Measurements from ENCODE around the gene ARHGAP10. TPM values are rescaled to one million over a fixed set of nuclear protein-coding genes. Genes with fewer than 3 reads are reported as not detected.

The ARHGAP10 gene
- total and polyA plus RNA-seq, 2 donors from 2014 or later: 13.4 to 20.3 TPM

- DNase-seq: no peak
- H3K36me3 ChIP-seq (ENCODE audit: control insufficient read depth in 2 of 3, insufficient read depth in 3 of 3, low read length in 3 of 3): no peaks in the 10 kb centered on the region
- TF ChIP-seq, protein P1, sequence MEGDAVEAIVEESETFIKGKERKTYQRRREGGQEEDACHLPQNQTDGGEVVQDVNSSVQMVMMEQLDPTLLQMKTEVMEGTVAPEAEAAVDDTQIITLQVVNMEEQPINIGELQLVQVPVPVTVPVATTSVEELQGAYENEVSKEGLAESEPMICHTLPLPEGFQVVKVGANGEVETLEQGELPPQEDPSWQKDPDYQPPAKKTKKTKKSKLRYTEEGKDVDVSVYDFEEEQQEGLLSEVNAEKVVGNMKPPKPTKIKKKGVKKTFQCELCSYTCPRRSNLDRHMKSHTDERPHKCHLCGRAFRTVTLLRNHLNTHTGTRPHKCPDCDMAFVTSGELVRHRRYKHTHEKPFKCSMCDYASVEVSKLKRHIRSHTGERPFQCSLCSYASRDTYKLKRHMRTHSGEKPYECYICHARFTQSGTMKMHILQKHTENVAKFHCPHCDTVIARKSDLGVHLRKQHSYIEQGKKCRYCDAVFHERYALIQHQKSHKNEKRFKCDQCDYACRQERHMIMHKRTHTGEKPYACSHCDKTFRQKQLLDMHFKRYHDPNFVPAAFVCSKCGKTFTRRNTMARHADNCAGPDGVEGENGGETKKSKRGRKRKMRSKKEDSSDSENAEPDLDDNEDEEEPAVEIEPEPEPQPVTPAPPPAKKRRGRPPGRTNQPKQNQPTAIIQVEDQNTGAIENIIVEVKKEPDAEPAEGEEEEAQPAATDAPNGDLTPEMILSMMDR (IDR thresholded peaks at IDR 0.05; ENCODE audit: borderline replicate concordance, extremely low read depth, insufficient read depth): no peak
- no peaks in the 10 kb centered on the region for H3K9me3 ChIP-seq (ENCODE audit: control insufficient read depth in 2 of 3, insufficient read depth in 1 of 3, low read length in 3 of 3)
- H3K27ac ChIP-seq (ENCODE audit: low read depth in 2 of 2, low read length in 2 of 2): peak overlapping the region in 1 of 2 donors; percentile 35
- intact Hi-C loops (cut with DNase I): no loop called here
- H3K4me1 ChIP-seq (ENCODE audit: control insufficient read depth in 2 of 3, insufficient read depth in 2 of 3, low read depth in 1 of 3, low read length in 3 of 3): peaks cover 0 to 3% (median 3%) of the 10 kb centered on the region in 3 donors
- H3K4me3 ChIP-seq (ENCODE audit: low read length in 3 of 3): peak overlapping the region in 1 of 3 donors; percentile 21
- FAIRE-seq: no peak
- H3K9ac ChIP-seq (ENCODE audit: low read length in 3 of 3): peak overlapping the region in 1 of 3 donors; percentile 13
- H3K27me3 ChIP-seq (ENCODE audit: control insufficient read depth, insufficient read depth, low read length): no peaks in the 10 kb centered on the region
Observed at GRCh38 chr4:147772056-147772455, 40.2 kb downstream of the ARHGAP10 start.

DNA sequence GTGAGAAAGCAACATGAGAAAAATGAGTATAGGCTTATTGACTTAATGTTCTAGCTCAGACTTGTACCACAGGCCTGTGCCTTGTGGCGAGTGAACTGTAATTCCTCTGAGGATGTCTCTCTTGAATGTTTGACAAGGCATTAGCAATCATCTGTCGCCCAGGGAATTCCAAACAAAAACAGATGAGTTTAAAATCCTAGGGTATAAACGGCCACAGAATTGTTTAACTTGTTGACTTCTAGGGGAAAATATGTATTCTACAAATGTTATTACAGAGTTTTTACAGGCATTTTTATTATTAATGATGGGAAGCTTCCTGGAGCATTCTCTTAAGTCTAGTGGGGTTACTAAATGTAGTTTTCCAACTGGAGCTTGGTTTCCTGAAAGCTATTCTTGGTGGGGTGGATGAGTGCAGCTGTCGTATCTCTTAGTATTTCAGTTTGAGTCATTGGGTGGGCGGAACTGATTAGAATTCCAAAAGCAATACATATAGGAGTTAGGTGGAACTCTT, 40.6 kb downstream of the ARHGAP10 start:
- Histone ChIP-seq H3K9me3 (ENCODE audit: control insufficient read depth in 2 of 3, insufficient read depth in 1 of 3, low read length in 3 of 3) (no peaks in the 10 kb centered on the region), H3K4me3 (ENCODE audit: low read length in 3 of 3) (peak overlapping the region in 1 of 3 donors; percentile 21), H3K36me3 (ENCODE audit: control insufficient read depth in 2 of 3, insufficient read depth in 3 of 3, low read length in 3 of 3) (no peaks in the 10 kb centered on the region), H3K27ac (ENCODE audit: low read depth in 2 of 2, low read length in 2 of 2) (peak overlapping the region in 1 of 2 donors; percentile 35), H3K9ac (ENCODE audit: low read length in 3 of 3) (no peak overlapping the region), H3K27me3 (ENCODE audit: control insufficient read depth, insufficient read depth, low read length) (no peaks in the 10 kb centered on the region), H3K4me1 (ENCODE audit: control insufficient read depth in 2 of 3, insufficient read depth in 2 of 3, low read depth in 1 of 3, low read length in 3 of 3) (peaks cover 0 to 3% (median 3%) of the 10 kb centered on the region in 3 donors)
- DNase-seq (peak in 1 of 5 donors; percentile 63), FAIRE-seq (no peak)
- intact Hi-C loops (cut with DNase I): no loop called here
- TF ChIP-seq, protein P1 (IDR thresholded peaks at IDR 0.05; ENCODE audit: borderline replicate concordance, extremely low read depth, insufficient read depth): no peak

GRCh38 chr4:147773261-147774184, 41.6 kb downstream of the ARHGAP10 start:
- Histone ChIP-seq H3K4me1 (ENCODE audit: control insufficient read depth in 2 of 3, insufficient read depth in 2 of 3, low read depth in 1 of 3, low read length in 3 of 3) (peaks cover 0 to 7% (median 3%) of the 10 kb centered on the region in 3 donors), H3K9me3 (ENCODE audit: control insufficient read depth in 2 of 3, insufficient read depth in 1 of 3, low read length in 3 of 3) (no peaks in the 10 kb centered on the region), H3K27ac (ENCODE audit: low read depth in 2 of 2, low read length in 2 of 2) (no peak overlapping the region), H3K27me3 (ENCODE audit: control insufficient read depth, insufficient read depth, low read length) (no peaks in the 10 kb centered on the region), H3K9ac (ENCODE audit: low read length in 3 of 3) (no peak overlapping the region), H3K36me3 (ENCODE audit: control insufficient read depth in 2 of 3, insufficient read depth in 3 of 3, low read length in 3 of 3) (no peaks in the 10 kb centered on the region), H3K4me3 (ENCODE audit: low read length in 3 of 3) (no peak overlapping the region)
- intact Hi-C loops (cut with DNase I): no loop called here
- DNase-seq (no peak), FAIRE-seq (no peak)
- TF ChIP-seq, protein P1 (IDR thresholded peaks at IDR 0.05; ENCODE audit: borderline replicate concordance, extremely low read depth, insufficient read depth): no peak

Data from kidney (tissue), 14 donors.